PFSK-1 (cell line): Measurements from ENCODE around the gene NUCB1.

Experiments used
- FOXP2 ChIP-seq: optimal IDR thresholded peaks from 2 replicates; pipeline ENCODE3; 2011; ENCODE audit warnings: borderline replicate concordance, control low read depth, inconsistent platforms; ENCODE audit not compliant: insufficient read depth; ENCODE audit errors: extremely low read length, extremely low read depth
- TAF1 ChIP-seq: IDR thresholded peaks from 2 replicates; pipeline ENCODE4 v1.6.1; 2012; ENCODE audit warnings: low read length, control low read depth, borderline replicate concordance; ENCODE audit not compliant: insufficient read depth

- no peak for TF ChIP-seq FOXP2
- no peak for TF ChIP-seq TAF1
Observed at GRCh38 chr19:48878196-48879024, 21.7 kb upstream of the NUCB1 start.
